Neuron (in vitro differentiated cells): ENCODE measurements around the gene OR5L2.
"Not testable (repeated sequence)": the region's sequence is repeated elsewhere in the genome, so short reads cannot be mapped to it uniquely, and the experiment has no call there.

ENCODE experiments used
- H2AFZ ChIP-seq: one replicate; pipeline ENCODE4 v1.6.1; 2013; ENCODE audit warnings: low read depth, mild to moderate bottlenecking, inconsistent platforms, low read length, moderate library complexity
- H3K27me3 ChIP-seq: one replicate; pipeline ENCODE4 v1.6.1; 2013; ENCODE audit warnings: low read length; ENCODE audit not compliant: insufficient read depth
- H3K36me3 ChIP-seq: one replicate; pipeline ENCODE4 v1.6.1; 2013; ENCODE audit warnings: low read length; ENCODE audit not compliant: insufficient read depth
- H3K4me1 ChIP-seq: one replicate; pipeline ENCODE4 v1.6.1; 2013; ENCODE audit warnings: low read length; ENCODE audit not compliant: insufficient read depth
- H3K4me3 ChIP-seq: 2 replicates; pipeline ENCODE4 v1.5.1; 2013; ENCODE audit warnings: mild to moderate bottlenecking, low read length, moderate library complexity
- H3K9me3 ChIP-seq: one replicate; pipeline ENCODE4 v1.6.1; 2013; ENCODE audit warnings: low read length

Gene OR5L2

GRCh38 chr11:55873146-55873545, 46.1 kb downstream of the OR5L2 start:
- H3K9me3 ChIP-seq, H3K4me3 ChIP-seq, H3K27me3 ChIP-seq, H3K36me3 ChIP-seq, H2AFZ ChIP-seq, H3K4me1 ChIP-seq: not testable (repeated sequence)
